Adrenal gland (tissue), 12 donors: Measurements from ENCODE around the gene SLC22A3. TPM values are rescaled to one million over a fixed set of nuclear protein-coding genes. Genes with fewer than 3 reads are reported as not detected.

Experiments
- DNase-seq, 7 donors: peaks; one replicate each; pipeline ENCODE4 v3.0.0-alpha.2; 2019 to 2020
- H3K27ac ChIP-seq, 5 donors: fragments of 200-600 bp; sonication (generic) in 4 of 5; 1 replicate in 3 of 5; 2 replicates in 2 of 5; pipeline versions ENCODE4 v1.5.1 to v1.8.0; 2016 to 2020; ENCODE audit warnings: mild to moderate bottlenecking in 1 of 5
- H3K27me3 ChIP-seq: fragments of 200-600 bp; 2 replicates; pipeline ENCODE4 v1.8.0; 2021
- H3K36me3 ChIP-seq, 2 donors: fragments of 200-600 bp; replicated peaks in 1 of 2; 1 replicate in 1 of 2; 2 replicates in 1 of 2; pipeline versions ENCODE4 v1.5.1 to v1.8.0; 2018 to 2022
- H3K4me1 ChIP-seq, 2 donors: fragments of 200-600 bp; replicated peaks in 1 of 2; 1 replicate in 1 of 2; 2 replicates in 1 of 2; pipeline versions ENCODE4 v1.5.1 to v1.8.0; 2018 to 2021
- H3K4me3 ChIP-seq, 4 donors: fragments of 200-600 bp; sonication (generic) in 3 of 4; one replicate each; pipeline ENCODE4 v1.5.1; 2016 to 2018
- H3K9me3 ChIP-seq, 3 donors: fragments of 200-600 bp; sonication (generic) in 1 of 3; replicated peaks in 1 of 3; 1 replicate in 2 of 3; 2 replicates in 1 of 3; pipeline versions ENCODE4 v1.5.1 to v1.8.0; 2016 to 2021
- CTCF ChIP-seq, 6 experiments: fragments of 450-650 bp in 4 of 6; fragments of 200-600 bp in 2 of 6; sonication (generic) in 1 of 6; IDR thresholded peaks; 1 replicate in 5 of 6; 2 replicates in 1 of 6; pipeline versions ENCODE4 v1.5.1 to v1.8.0; 2016 to 2021; ENCODE audit warnings: antibody characterized with exemption in 6 of 6, mild to moderate bottlenecking in 2 of 6, moderate library complexity in 1 of 6
- POLR2A ChIP-seq, 2 donors: fragments of 450-650 bp; IDR thresholded peaks; one replicate each; pipeline ENCODE4 v1.6.1; 2017; ENCODE audit warnings: antibody characterized with exemption in 2 of 2, mild to moderate bottlenecking in 2 of 2, moderate library complexity in 1 of 2
- WGBS, 4 donors: extraction: QIAGEN DNeasy Blood & Tissue Kit in 2 of 4; methylation state at CpG; one replicate each; pipeline versions ENCODE4 v1.1.5 to v1.1.7; 2013 to 2017; 5-methylcytosine and 5-hydroxymethylcytosine counted together
- intact Hi-C, 2 donors: fragments of 100-400 bp; cut with DNase I; formaldehyde crosslinking; loops; one replicate each; pipeline versions ENCODE4 v1.14.1 to v1.15.0; 2022 to 2023
- polyA plus RNA-seq, 3 donors: library from polyadenylated mRNA; stranded (reverse); fragments of 200-250 nt in 2 of 3; fragments of 350-450 nt in 1 of 3; fragmentation: Illumina TruSeq in 1 of 3; extraction: RNeasy Lipid Tissue Mini Kit (QIAGEN cat#74804) in 1 of 3; gene quantifications; one replicate each; pipeline ENCODE4 v1.2.3, GENCODE V29; 2013 to 2014
- total RNA-seq, 9 donors: library from RNA; depleted of rRNA in 4 of 9; stranded (reverse); fragments of >200 nt in 4 of 9; fragments of 120-200 nt in 1 of 9; fragmentation: NEBNext Ultra II Directional in 1 of 9; extraction: Animal tissue kit (Norgen Biotek cat#: 25700) in 1 of 9; gene quantifications; one replicate each; pipeline versions ENCODE4 v1.1.0 to v1.2.4, GENCODE V29; 2013 to 2023
- donor health status: healthy with polysubstance abuse.
- donor health status: Bipolar disorder and iron deficiency.
- donor health status: DM: yes; HTN: yes; CAD: no.
- donor health status: DM: no; HTN: no; CAD: no.
- donor health status: DM: no; HTN: no; CAD: no.
- donor health status: DM: yes; HTN: yes; CAD: no.

The SLC22A3 gene
- total and polyA plus RNA-seq, 12 donors: 7.2 to 51.9 (median 31.2) TPM

- H3K9me3 ChIP-seq: peaks cover 0 to 4% (median 0%) of the 10 kb centered on the region in 3 donors
- H3K27me3 ChIP-seq: no peaks in the 10 kb centered on the region
- no peak for DNase-seq
- intact Hi-C loops: no loop called here
- no peak overlapping the region for H3K27ac ChIP-seq
- 76 to 100% (median 92%) methylated on average over 1 of the region's 1 CpG for WGBS, 4 donors
- TF ChIP-seq CTCF (IDR thresholded peaks at IDR 0.05): no peak
- TF ChIP-seq POLR2A (IDR thresholded peaks at IDR 0.05): no peak
- H3K36me3 ChIP-seq: no peaks in the 10 kb centered on the region
- H3K4me1 ChIP-seq: no peaks in the 10 kb centered on the region
- no peak overlapping the region for H3K4me3 ChIP-seq
Measured at GRCh38 chr6:160319246-160319645, 28.9 kb upstream of the SLC22A3 start.

GRCh38 chr6:160321729-160322505 is 26.3 kb upstream of the SLC22A3 start:
- 81 to 95% (median 92%) methylated on average over 4 to 5 of the region's 5 CpGs for WGBS, 4 donors
- no peaks in the 10 kb centered on the region for H3K9me3 ChIP-seq
- no peak for DNase-seq
- H3K4me3 ChIP-seq: no peak overlapping the region
- TF ChIP-seq POLR2A (IDR thresholded peaks at IDR 0.05) (no peak), CTCF (IDR thresholded peaks at IDR 0.05) (no peak)
- H3K4me1 ChIP-seq: no peaks in the 10 kb centered on the region
- no peak overlapping the region for H3K27ac ChIP-seq
- H3K27me3 ChIP-seq: no peaks in the 10 kb centered on the region
- intact Hi-C loops: no loop called here
- no peaks in the 10 kb centered on the region for H3K36me3 ChIP-seq

GRCh38 chr6:160327981-160328380 is 20.2 kb upstream of the SLC22A3 start:
- intact Hi-C loops: no loop called here
- H3K4me3 ChIP-seq: no peak overlapping the region
- no peaks in the 10 kb centered on the region for H3K9me3 ChIP-seq
- H3K4me1 ChIP-seq: peaks cover 0 to 4% of the 10 kb centered on the region in 2 donors
- TF ChIP-seq POLR2A (IDR thresholded peaks at IDR 0.05): no peak
- no peak for TF ChIP-seq CTCF (IDR thresholded peaks at IDR 0.05)
- WGBS, 4 donors: 70 to 73% (median 72%) methylated on average over 3 of the region's 3 CpGs
- DNase-seq: no peak
- no peaks in the 10 kb centered on the region for H3K27me3 ChIP-seq
- H3K36me3 ChIP-seq: no peaks in the 10 kb centered on the region
- no peak overlapping the region for H3K27ac ChIP-seq

- intact Hi-C loops: no loop called here
- no peaks in the 10 kb centered on the region for H3K36me3 ChIP-seq
- no peak overlapping the region for H3K27ac ChIP-seq
- TF ChIP-seq POLR2A (IDR thresholded peaks at IDR 0.05): no peak
- TF ChIP-seq CTCF (IDR thresholded peaks at IDR 0.05): no peak
- no peaks in the 10 kb centered on the region for H3K27me3 ChIP-seq
- peaks cover 0 to 4% of the 10 kb centered on the region in 2 donors for H3K4me1 ChIP-seq
- WGBS, 4 donors: 33 to 53% (median 35%) methylated on average over 8 of the region's 8 CpGs
- no peak overlapping the region for H3K4me3 ChIP-seq
- DNase-seq: peak; percentile 25 to 67 (median 43)
- no peaks in the 10 kb centered on the region for H3K9me3 ChIP-seq
Measured at GRCh38 chr6:160328447-160328846, 19.7 kb upstream of the SLC22A3 start.
